Measurements from ENCODE around the gene LRMDA. TPM values are rescaled to one million over a fixed set of nuclear protein-coding genes. Genes with fewer than 3 reads are reported as not detected.
A peak's percentile ranks its signal among the peaks of the same experiment; 100 is the strongest.

The LRMDA gene
- total and polyA plus RNA-seq, 2 of the 13 experiments (the other 11 are each of a cell fraction or from before 2014, with no cell fraction given), result 13.4 to 22.0 TPM

DNA sequence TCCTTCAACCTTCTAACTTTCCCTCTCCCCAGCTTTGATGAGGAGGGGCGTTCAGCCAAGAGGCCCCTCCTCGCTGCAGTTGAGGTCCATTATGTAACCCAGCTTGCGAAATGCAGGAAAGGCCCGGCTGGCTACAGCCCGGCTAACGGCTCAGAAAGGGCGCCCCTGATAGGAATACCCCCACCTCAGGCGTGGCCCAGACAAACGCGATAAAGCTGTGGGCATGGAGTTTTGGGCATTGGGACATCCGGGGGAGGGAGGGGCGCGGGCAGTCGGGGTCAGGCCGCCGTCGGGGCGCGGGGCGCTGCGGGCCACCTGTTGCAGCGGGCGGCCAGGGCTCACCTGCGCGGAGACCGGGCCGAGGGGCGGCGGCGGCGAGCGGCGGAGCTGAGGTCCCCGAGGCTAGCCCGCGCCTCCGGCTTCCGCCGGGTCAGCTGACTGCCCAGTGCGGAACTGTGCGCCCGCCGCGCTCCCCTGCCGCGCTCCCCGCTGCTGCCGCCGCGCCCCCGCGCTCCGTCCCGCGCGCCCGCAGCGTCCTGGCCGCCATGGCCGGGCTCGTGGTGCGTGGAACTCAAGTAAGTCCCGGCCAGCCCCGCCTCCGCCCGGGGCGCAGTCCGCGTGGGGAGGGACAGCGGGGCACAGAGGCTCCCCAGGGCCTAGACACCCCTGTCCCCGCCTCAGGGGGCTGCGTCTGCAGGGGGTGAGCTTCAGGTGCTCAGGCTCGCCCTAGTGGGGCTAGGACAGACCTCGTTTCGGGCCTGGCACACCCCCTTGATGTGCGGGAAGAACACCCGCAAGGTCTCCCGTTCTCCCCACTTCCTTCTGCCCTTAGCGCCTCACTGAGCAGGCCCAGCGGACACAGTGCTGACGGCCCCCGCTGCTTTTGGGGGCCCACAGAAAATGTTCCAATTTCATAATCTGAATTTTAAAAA lies at the start of gene LRMDA (continued):
- TF ChIP-seq PCBP2 (optimal IDR thresholded peaks at IDR 0.05; ENCODE audit: low read depth, low read length, poor library complexity, severe bottlenecking) (no peak), ZNF788 (CRISPR knock-in tag; IDR thresholded peaks at IDR 0.05; ENCODE audit: borderline replicate concordance) (0 out of 2 replicates have a peak, but pooled peaks have one; percentile 53), RAD51 (IDR thresholded peaks at IDR 0.05; ENCODE audit: borderline replicate concordance) (no peak), HHEX (CRISPR knock-in tag; IDR thresholded peaks at IDR 0.05) (no peak), YEATS2 (CRISPR knock-in tag; IDR thresholded peaks at IDR 0.05; ENCODE audit: borderline replicate concordance) (0 out of 2 replicates have a peak, but pooled peaks have one; percentile 17), ZNF577 (CRISPR knock-in tag; IDR thresholded peaks at IDR 0.05; ENCODE audit: borderline replicate concordance, low read depth) (no peak), NFIB (CRISPR knock-in tag; IDR thresholded peaks at IDR 0.05; ENCODE audit: borderline replicate concordance) (no peak), PCBP1 (IDR thresholded peaks at IDR 0.05; ENCODE audit: borderline replicate concordance, low read depth, low read length) (no peak), ZNF556 (CRISPR knock-in tag; IDR thresholded peaks at IDR 0.05; ENCODE audit: borderline replicate concordance) (peak; percentile 17; the same call in 1 of the 2 replicates), KAT8 (CRISPR knock-in tag; IDR thresholded peaks at IDR 0.05) (peak; percentile 46; the same call in 1 of the 2 replicates), JUN (CRISPR knock-in tag; IDR thresholded peaks at IDR 0.05) (no peak), ZNF616 (CRISPR knock-in tag; IDR thresholded peaks at IDR 0.05; ENCODE audit: low read depth) (peak; percentile 23; the same call in 1 of the 2 replicates), TARDBP (CRISPR knock-in tag; IDR thresholded peaks at IDR 0.05) (peak; percentile 54; the same call in 1 of the 2 replicates)
- TF ChIP-seq, protein P1, sequence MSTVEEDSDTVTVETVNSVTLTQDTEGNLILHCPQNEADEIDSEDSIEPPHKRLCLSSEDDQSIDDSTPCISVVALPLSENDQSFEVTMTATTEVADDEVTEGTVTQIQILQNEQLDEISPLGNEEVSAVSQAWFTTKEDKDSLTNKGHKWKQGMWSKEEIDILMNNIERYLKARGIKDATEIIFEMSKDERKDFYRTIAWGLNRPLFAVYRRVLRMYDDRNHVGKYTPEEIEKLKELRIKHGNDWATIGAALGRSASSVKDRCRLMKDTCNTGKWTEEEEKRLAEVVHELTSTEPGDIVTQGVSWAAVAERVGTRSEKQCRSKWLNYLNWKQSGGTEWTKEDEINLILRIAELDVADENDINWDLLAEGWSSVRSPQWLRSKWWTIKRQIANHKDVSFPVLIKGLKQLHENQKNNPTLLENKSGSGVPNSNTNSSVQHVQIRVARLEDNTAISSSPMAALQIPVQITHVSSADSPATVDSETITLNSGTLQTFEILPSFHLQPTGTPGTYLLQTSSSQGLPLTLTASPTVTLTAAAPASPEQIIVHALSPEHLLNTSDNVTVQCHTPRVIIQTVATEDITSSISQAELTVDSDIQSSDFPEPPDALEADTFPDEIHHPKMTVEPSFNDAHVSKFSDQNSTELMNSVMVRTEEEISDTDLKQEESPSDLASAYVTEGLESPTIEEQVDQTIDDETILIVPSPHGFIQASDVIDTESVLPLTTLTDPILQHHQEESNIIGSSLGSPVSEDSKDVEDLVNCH (CRISPR knock-in tag; IDR thresholded peaks at IDR 0.05), result no peak
- TF ChIP-seq, protein P2, sequence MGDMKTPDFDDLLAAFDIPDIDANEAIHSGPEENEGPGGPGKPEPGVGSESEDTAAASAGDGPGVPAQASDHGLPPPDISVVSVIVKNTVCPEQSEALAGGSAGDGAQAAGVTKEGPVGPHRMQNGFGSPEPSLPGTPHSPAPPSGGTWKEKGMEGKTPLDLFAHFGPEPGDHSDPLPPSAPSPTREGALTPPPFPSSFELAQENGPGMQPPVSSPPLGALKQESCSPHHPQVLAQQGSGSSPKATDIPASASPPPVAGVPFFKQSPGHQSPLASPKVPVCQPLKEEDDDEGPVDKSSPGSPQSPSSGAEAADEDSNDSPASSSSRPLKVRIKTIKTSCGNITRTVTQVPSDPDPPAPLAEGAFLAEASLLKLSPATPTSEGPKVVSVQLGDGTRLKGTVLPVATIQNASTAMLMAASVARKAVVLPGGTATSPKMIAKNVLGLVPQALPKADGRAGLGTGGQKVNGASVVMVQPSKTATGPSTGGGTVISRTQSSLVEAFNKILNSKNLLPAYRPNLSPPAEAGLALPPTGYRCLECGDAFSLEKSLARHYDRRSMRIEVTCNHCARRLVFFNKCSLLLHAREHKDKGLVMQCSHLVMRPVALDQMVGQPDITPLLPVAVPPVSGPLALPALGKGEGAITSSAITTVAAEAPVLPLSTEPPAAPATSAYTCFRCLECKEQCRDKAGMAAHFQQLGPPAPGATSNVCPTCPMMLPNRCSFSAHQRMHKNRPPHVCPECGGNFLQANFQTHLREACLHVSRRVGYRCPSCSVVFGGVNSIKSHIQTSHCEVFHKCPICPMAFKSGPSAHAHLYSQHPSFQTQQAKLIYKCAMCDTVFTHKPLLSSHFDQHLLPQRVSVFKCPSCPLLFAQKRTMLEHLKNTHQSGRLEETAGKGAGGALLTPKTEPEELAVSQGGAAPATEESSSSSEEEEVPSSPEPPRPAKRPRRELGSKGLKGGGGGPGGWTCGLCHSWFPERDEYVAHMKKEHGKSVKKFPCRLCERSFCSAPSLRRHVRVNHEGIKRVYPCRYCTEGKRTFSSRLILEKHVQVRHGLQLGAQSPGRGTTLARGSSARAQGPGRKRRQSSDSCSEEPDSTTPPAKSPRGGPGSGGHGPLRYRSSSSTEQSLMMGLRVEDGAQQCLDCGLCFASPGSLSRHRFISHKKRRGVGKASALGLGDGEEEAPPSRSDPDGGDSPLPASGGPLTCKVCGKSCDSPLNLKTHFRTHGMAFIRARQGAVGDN (CRISPR knock-in tag; IDR thresholded peaks at IDR 0.05), result peak; percentile 82
- TF ChIP-seq, protein P3, sequence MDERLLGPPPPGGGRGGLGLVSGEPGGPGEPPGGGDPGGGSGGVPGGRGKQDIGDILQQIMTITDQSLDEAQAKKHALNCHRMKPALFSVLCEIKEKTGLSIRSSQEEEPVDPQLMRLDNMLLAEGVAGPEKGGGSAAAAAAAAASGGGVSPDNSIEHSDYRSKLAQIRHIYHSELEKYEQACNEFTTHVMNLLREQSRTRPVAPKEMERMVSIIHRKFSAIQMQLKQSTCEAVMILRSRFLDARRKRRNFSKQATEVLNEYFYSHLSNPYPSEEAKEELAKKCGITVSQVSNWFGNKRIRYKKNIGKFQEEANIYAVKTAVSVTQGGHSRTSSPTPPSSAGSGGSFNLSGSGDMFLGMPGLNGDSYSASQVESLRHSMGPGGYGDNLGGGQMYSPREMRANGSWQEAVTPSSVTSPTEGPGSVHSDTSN (CRISPR knock-in tag; IDR thresholded peaks at IDR 0.05), result no peak
- TF ChIP-seq, protein P4, sequence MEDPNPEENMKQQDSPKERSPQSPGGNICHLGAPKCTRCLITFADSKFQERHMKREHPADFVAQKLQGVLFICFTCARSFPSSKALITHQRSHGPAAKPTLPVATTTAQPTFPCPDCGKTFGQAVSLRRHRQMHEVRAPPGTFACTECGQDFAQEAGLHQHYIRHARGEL (CRISPR knock-in tag; IDR thresholded peaks at IDR 0.05), result no peak
- TF ChIP-seq, protein P5, sequence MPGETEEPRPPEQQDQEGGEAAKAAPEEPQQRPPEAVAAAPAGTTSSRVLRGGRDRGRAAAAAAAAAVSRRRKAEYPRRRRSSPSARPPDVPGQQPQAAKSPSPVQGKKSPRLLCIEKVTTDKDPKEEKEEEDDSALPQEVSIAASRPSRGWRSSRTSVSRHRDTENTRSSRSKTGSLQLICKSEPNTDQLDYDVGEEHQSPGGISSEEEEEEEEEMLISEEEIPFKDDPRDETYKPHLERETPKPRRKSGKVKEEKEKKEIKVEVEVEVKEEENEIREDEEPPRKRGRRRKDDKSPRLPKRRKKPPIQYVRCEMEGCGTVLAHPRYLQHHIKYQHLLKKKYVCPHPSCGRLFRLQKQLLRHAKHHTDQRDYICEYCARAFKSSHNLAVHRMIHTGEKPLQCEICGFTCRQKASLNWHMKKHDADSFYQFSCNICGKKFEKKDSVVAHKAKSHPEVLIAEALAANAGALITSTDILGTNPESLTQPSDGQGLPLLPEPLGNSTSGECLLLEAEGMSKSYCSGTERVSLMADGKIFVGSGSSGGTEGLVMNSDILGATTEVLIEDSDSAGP (CRISPR knock-in tag; IDR thresholded peaks at IDR 0.05; ENCODE audit: borderline replicate concordance), result peak; percentile 38; the same call in 1 of the 2 replicates

All from HepG2 (cell line).